ENCODE measurements around the gene SERTAD4.
"Not testable (repeated sequence)": the region's sequence is repeated elsewhere in the genome, so short reads cannot be mapped to it uniquely, and the experiment has no call there.

The SERTAD4 gene

DNA sequence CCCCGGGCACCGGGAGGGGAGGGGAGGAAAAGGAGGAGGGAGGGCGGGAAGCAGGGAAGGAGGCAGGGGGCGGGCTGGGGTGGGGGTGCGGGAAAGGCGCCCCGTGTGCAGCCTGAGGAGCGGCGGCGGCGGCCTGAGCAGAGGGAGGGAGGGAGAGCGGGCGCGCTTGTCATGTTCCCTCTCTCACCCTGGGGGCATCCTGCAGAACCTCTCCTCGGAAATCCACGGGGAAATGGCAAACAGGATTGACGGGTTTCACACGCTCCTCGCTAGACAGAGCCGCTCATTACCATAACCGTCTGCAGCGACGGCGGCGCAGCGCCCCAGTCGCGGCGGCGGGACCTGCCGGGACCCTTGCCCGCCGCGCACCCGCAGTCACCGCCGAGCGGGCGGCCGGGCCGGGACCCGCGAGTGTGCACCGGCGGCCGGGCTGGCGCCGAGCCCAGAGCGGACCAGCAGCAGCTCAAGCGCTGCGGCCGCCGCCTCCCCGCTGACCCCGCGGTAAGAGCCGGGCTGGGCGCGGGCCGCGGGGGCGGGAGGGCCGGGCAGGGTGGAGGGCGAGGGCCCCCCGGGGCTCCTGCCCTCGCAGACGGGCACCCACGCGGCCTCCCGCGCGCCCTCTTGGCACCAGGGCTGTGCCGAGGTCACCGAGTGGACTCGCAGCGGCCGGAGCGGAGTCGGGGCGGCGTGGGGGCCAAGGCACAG is at the start of gene SERTAD4:
TSS of gene SERTAD4 (plus strand) at position 286 of the 705 bp plus-strand sequence. CDS start 5,165 bp downstream, outside the sequence.
- H3K4me3 Mint-ChIP-seq = peak within 1 kb of the TSS; percentile 54
- H3K27ac Mint-ChIP-seq = no peak within 1 kb of the TSS
- peaks cover 11% of the 10 kb centered on the region for H3K4me1 Mint-ChIP-seq (ENCODE audit: low read depth)
- H3K36me3 Mint-ChIP-seq (ENCODE audit: low read depth) = no peaks in the 10 kb centered on the region
- peaks cover 58% of the 10 kb centered on the region for H3K27me3 Mint-ChIP-seq
- H3K9me3 Mint-ChIP-seq = no peaks in the 10 kb centered on the region

DNA sequence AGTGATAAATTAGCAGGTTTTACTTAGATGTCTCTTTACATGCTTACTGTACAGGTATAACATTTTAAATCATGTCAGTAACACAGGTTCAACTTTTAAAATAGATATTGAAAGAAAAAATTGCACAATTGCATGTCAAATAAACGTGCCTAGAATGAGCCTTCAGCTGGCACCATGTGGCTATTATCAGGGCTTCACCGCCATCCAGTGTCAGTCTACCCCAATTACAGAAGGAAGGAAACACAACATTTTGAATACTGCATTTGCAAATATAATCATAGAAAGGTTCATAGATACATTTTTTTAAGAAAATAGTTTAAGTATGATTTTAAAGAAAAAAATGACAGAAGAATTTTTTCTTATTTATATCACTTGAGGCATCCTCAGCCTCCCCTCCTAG is 47.5 kb upstream of the SERTAD4 start:
- Mint-ChIP-seq H3K27ac (no peak overlapping the region), H3K9me3 (no peaks in the 10 kb centered on the region), H3K4me3 (no peak overlapping the region), H3K36me3 (ENCODE audit: low read depth) (no peaks in the 10 kb centered on the region), H3K27me3 (no peaks in the 10 kb centered on the region), H3K4me1 (ENCODE audit: low read depth) (no peaks in the 10 kb centered on the region)

DNA sequence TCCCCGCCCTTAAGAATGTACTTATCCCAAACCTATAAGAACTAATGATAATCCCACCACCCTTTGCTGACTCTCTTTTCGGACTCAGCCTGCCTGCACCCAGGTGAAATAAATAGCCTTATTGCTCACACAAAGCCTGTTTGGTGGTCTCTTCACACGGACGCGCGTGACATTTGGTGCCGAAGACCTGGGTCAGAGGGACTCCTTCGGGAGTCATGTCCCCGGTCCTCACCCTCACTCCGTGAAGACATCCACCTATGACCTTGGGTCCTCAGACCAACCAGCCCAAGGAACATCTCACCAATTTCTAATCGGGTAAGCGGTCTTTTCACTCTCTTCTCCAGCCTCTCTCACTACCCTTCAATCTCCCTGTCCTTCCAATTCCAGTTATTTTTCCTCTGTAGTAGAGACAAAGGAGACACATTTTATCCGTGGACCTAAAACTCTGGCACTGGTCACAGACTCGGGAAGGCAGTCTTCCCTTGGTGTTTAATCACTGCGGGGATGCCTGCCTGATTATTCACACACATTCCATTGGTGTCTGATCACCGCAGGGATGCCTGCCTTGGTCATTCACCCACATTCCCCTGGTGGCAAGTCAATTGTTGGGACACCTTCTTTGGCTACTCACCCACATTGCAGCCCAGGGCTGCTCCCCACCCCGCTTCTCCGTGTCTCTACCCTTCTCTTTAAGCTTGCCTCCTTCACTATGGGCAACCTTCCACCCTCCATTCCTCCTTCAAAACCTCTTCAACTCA is 44.6 kb upstream of the SERTAD4 start:
- H3K27me3 Mint-ChIP-seq; H3K36me3 Mint-ChIP-seq (ENCODE audit: low read depth); H3K4me3 Mint-ChIP-seq; H3K9me3 Mint-ChIP-seq; H3K4me1 Mint-ChIP-seq (ENCODE audit: low read depth); H3K27ac Mint-ChIP-seq: not testable (repeated sequence)

GRCh38 chr1:210189426-210189825 is 43.2 kb upstream of the SERTAD4 start:
- no peaks in the 10 kb centered on the region for H3K4me1 Mint-ChIP-seq (ENCODE audit: low read depth)

GRCh38 chr1:210195635-210196160 is 36.9 kb upstream of the SERTAD4 start:
- no peaks in the 10 kb centered on the region for H3K4me1 Mint-ChIP-seq (ENCODE audit: low read depth)
- no peaks in the 10 kb centered on the region for H3K9me3 Mint-ChIP-seq
- H3K4me3 Mint-ChIP-seq = no peak overlapping the region
- H3K27ac Mint-ChIP-seq = no peak overlapping the region
- H3K36me3 Mint-ChIP-seq (ENCODE audit: low read depth) = no peaks in the 10 kb centered on the region
- no peaks in the 10 kb centered on the region for H3K27me3 Mint-ChIP-seq

More at GRCh38 chr1:210189426-210189825, 43.2 kb upstream of the SERTAD4 start:
- H3K27me3 Mint-ChIP-seq = no peaks in the 10 kb centered on the region
- no peak overlapping the region for H3K4me3 Mint-ChIP-seq
- H3K27ac Mint-ChIP-seq = no peak overlapping the region
- no peaks in the 10 kb centered on the region for H3K9me3 Mint-ChIP-seq
- no peaks in the 10 kb centered on the region for H3K36me3 Mint-ChIP-seq (ENCODE audit: low read depth)

DNA sequence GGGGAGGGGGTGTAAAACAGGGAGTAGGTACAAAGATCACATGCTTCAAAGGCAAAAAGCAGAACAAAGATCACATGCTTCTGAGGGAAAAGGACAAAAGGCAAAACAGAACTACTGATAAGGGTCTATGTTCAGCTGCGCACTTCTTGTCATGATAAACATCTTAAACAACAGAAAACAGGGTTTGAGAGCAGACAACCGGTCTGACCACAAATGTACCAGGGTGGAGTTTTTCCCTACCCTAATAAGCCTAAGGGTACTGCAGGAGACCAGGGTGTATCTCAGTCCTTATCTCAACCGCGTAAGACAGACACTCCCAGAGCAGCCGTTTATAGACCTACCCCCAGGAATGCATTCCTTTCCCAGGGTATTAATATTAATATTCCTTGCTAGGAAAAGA is 36.3 kb upstream of the SERTAD4 start:
- not testable (repeated sequence) for H3K36me3 Mint-ChIP-seq (ENCODE audit: low read depth); H3K27me3 Mint-ChIP-seq; H3K9me3 Mint-ChIP-seq; H3K4me1 Mint-ChIP-seq (ENCODE audit: low read depth); H3K27ac Mint-ChIP-seq; H3K4me3 Mint-ChIP-seq

DNA sequence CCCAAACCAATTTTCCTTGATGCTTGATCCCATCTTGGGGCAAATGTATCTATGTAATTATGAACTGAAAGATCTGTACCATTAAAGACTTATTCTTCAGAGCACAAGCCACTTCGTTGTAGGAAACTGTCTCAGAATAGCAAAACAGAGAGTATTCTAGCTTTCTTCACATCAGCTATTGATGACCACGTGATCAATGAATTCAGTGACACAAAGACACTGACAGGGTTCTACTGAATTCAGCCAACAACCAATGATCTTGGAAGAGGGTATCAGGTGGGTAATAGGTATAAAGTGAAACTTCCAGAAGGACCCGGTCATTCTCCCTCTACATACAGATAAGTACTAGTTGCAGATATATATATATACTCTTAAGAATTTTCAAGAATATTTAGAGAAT is 33.8 kb upstream of the SERTAD4 start:
- no peaks in the 10 kb centered on the region for H3K36me3 Mint-ChIP-seq (ENCODE audit: low read depth)
- peaks cover 7% of the 10 kb centered on the region for H3K27me3 Mint-ChIP-seq
- H3K4me1 Mint-ChIP-seq (ENCODE audit: low read depth) = no peaks in the 10 kb centered on the region
- H3K9me3 Mint-ChIP-seq = no peaks in the 10 kb centered on the region
- H3K4me3 Mint-ChIP-seq = no peak overlapping the region
- no peak overlapping the region for H3K27ac Mint-ChIP-seq

DNA sequence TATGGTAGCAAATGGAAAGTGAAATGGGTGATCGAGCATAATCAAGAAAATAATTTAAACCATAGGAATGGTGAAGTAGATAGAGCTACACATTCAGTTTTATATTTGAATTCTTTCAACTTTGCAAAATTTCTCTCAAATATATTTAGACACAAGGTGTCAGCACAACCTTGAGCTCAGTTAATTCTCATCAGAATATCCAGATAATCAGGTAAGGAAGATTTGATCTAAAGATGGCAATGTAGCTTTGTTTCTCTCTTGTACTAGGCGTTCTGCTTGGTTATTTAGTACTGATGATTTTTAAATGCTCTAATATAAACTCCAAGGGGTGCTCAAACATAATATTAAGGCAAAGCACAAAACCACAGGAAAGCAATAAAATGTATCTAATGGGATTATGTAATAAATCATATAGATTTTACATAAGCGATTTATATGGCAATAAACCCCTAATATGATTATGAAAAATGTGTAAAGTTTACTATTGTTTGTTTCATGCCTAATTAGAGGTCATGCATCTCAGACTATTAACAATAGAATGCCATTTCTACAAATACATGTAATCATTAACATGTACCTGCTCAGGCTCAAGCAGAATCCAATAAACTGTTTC is 32.4 kb upstream of the SERTAD4 start:
- no peak overlapping the region for H3K27ac Mint-ChIP-seq
- peaks cover 10% of the 10 kb centered on the region for H3K27me3 Mint-ChIP-seq
- no peak overlapping the region for H3K4me3 Mint-ChIP-seq
- no peaks in the 10 kb centered on the region for H3K9me3 Mint-ChIP-seq
- H3K36me3 Mint-ChIP-seq (ENCODE audit: low read depth) = no peaks in the 10 kb centered on the region
- H3K4me1 Mint-ChIP-seq (ENCODE audit: low read depth) = no peaks in the 10 kb centered on the region

DNA sequence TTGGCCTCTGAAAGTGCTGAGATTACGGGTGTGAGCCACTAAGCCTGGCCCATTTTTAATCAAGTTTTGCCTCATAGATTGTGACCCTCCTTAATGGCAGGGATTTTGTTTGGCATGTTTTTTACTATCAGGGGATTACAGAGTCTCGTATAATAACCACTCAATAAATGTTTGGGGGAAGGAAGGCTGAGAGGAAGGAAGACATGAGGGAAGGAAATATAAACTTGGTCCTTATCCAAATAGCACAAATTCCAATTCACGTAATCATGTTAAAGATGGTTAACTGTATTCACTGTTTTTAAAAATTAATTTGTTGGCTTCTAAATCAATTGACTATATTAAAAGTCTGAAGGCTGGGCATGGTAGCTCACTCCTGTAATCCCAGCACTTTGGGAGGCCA is 30.9 kb upstream of the SERTAD4 start:
- Mint-ChIP-seq H3K4me3 (no peak overlapping the region), H3K27ac (no peak overlapping the region), H3K4me1 (ENCODE audit: low read depth) (no peaks in the 10 kb centered on the region), H3K27me3 (peaks cover 18% of the 10 kb centered on the region), H3K9me3 (no peaks in the 10 kb centered on the region), H3K36me3 (ENCODE audit: low read depth) (no peaks in the 10 kb centered on the region)

GRCh38 chr1:210207597-210208450 is 24.8 kb upstream of the SERTAD4 start:
- H3K27me3 Mint-ChIP-seq = peaks cover 40% of the 10 kb centered on the region
- peaks cover 4% of the 10 kb centered on the region for H3K9me3 Mint-ChIP-seq
- H3K4me1 Mint-ChIP-seq (ENCODE audit: low read depth) = no peaks in the 10 kb centered on the region
- H3K36me3 Mint-ChIP-seq (ENCODE audit: low read depth) = no peaks in the 10 kb centered on the region
- H3K4me3 Mint-ChIP-seq = no peak overlapping the region
- H3K27ac Mint-ChIP-seq = no peak overlapping the region

DNA sequence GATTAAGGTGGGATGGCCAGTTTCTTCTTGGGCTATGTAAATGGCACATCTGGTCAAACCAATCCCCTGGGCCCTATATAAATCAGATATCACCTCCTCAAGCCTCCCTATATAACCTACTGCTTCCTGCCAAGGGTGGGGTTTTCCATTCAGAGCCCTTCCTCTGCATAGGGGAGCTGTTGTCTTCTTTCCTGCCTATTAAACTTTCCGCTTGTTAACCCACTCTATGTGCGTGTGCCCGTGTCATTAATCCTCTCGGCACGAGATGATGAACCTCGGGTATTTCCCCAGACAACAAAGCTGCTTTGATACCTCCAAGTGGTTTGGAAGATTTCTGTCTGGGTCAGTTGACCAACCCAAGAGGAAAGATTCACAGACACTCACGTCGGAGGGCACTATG is 19.3 kb upstream of the SERTAD4 start:
- H3K36me3 Mint-ChIP-seq (ENCODE audit: low read depth) = no peaks in the 10 kb centered on the region
- H3K4me1 Mint-ChIP-seq (ENCODE audit: low read depth) = no peaks in the 10 kb centered on the region
- H3K27me3 Mint-ChIP-seq = peaks cover 29% of the 10 kb centered on the region
- no peak overlapping the region for H3K27ac Mint-ChIP-seq
- H3K9me3 Mint-ChIP-seq = peaks cover 4% of the 10 kb centered on the region
- no peak overlapping the region for H3K4me3 Mint-ChIP-seq

GRCh38 chr1:210214573-210215409 is 17.8 kb upstream of the SERTAD4 start:
- Mint-ChIP-seq H3K27me3 (peaks cover 29% of the 10 kb centered on the region), H3K4me1 (ENCODE audit: low read depth) (no peaks in the 10 kb centered on the region), H3K27ac (no peak overlapping the region), H3K9me3 (no peaks in the 10 kb centered on the region), H3K4me3 (no peak overlapping the region), H3K36me3 (ENCODE audit: low read depth) (no peaks in the 10 kb centered on the region)

DNA sequence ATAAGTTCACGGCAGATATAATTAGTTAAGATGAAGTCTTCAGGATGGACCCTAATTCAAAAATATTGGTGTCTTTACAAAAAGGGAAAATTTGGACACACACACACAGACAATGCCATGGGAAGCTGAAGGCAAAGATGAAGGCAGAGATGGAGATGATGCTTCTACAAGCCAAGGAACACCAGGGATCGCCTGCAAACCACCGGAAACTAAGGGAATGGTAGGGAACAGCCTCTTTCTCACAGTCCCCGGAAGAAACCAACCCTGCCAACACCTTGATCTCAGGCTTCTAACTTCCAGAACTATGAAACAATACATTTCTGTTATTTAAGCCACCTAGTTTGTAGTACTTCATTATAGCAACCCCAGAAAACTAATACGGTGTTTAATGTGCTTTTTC is 15.1 kb upstream of the SERTAD4 start:
- Mint-ChIP-seq H3K9me3 (no peaks in the 10 kb centered on the region), H3K36me3 (ENCODE audit: low read depth) (no peaks in the 10 kb centered on the region), H3K4me3 (no peak overlapping the region), H3K4me1 (ENCODE audit: low read depth) (no peaks in the 10 kb centered on the region), H3K27ac (no peak overlapping the region), H3K27me3 (peaks cover 34% of the 10 kb centered on the region)

DNA sequence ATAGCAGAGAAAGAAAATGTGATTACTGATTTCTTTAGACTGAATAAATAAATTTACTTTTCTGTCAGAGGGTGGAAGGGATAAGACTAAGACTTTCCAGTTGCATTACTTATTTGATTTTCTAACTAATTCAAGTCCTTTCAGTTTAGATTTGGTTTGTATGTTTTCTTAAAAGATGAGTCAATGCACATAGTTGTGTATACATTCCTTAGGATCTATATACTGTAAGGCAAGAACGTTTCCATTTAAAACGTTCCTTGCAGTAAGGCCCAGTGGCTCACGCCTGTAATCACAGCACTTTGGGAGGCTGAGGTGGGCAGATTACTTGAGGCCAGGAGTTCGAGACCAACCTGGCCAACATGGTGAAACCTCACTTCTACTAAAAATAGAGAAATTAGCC is 14.5 kb upstream of the SERTAD4 start:
- peaks cover 36% of the 10 kb centered on the region for H3K27me3 Mint-ChIP-seq
- no peaks in the 10 kb centered on the region for H3K36me3 Mint-ChIP-seq (ENCODE audit: low read depth)
- H3K4me1 Mint-ChIP-seq (ENCODE audit: low read depth) = no peaks in the 10 kb centered on the region
- no peak overlapping the region for H3K27ac Mint-ChIP-seq
- no peaks in the 10 kb centered on the region for H3K9me3 Mint-ChIP-seq
- H3K4me3 Mint-ChIP-seq = no peak overlapping the region

All from stimulated activated naive CD8-positive, alpha-beta T cell treated with anti-CD3 and anti-CD28 coated beads, Interleukin-15, Interleukin-2, amounts not matched to agents 100 ng/mL and 50 ng/mL, for 24 hours (primary cell).